ENCODE data around the gene ZNF547. TPM values are rescaled to one million over a fixed set of nuclear protein-coding genes. Genes with fewer than 3 reads are reported as not detected.
A peak's percentile ranks its signal among the peaks of the same experiment; 100 is the strongest.

The ZNF547 gene
- total and polyA plus RNA-seq, 2 experiments from 2014 or later: 1.4 to 2.0 TPM

- peak within 1 kb of the TSS; percentile 91 for H3K4me3 ChIP-seq
- 1 to 2% methylated on average over 46 to 50 of the region's 50 CpGs for WGBS, 2 experiments (ENCODE audit: low coverage in 1 of 2, low lambda C conversion rate in 2 of 2, missing lambda C conversion rate in 2 of 2)
- H3K4me2 ChIP-seq (ENCODE audit: unreplicated experiment): peak within 1 kb of the TSS; percentile 97
- peaks cover 58% of the 10 kb centered on the region for H3K79me2 ChIP-seq (ENCODE audit: insufficient read depth)
- H3F3A ChIP-seq (ENCODE audit: insufficient read depth): no peaks in the 10 kb centered on the region
- no peaks in the 10 kb centered on the region for H3K36me3 ChIP-seq (ENCODE audit: low read depth)
- H2AFZ ChIP-seq: peak within 1 kb of the TSS; percentile 100
- no peaks in the 10 kb centered on the region for H3K27me3 ChIP-seq (replicated peaks; ENCODE audit: insufficient read depth)
- no peaks in the 10 kb centered on the region for H3K9me3 ChIP-seq (ENCODE audit: low read depth)
- TF ChIP-seq EZH2phosphoT487 (IDR thresholded peaks at IDR 0.05; ENCODE audit: insufficient read depth, low read depth) (no peak), EZH2 (IDR thresholded peaks at IDR 0.05; ENCODE audit: insufficient read depth, poor library complexity, severe bottlenecking) (no peak)
- in situ Hi-C loops (cut with MboI): no loop called here
- peak; percentile 99 for DNase-seq
- peak within 1 kb of the TSS; percentile 91 for H3K27ac ChIP-seq
- no peaks in the 10 kb centered on the region for H3K9me2 ChIP-seq (ENCODE audit: insufficient read depth)
- peak within 1 kb of the TSS; percentile 97 for H3K9ac ChIP-seq
- H4K20me1 ChIP-seq (ENCODE audit: insufficient read depth): no peaks in the 10 kb centered on the region
- H3K4me1 ChIP-seq (ENCODE audit: insufficient read depth): peaks cover 16% of the 10 kb centered on the region
Observed at GRCh38 chr19:57389730-57390598, 26.6 kb downstream of the ZNF547 start, which contains the start of gene ZNF548. Gene ZNF548, plus strand, starts transcription at chr19:57389854. Its CDS starts 246 bp downstream, at chr19:57390100.

DNA sequence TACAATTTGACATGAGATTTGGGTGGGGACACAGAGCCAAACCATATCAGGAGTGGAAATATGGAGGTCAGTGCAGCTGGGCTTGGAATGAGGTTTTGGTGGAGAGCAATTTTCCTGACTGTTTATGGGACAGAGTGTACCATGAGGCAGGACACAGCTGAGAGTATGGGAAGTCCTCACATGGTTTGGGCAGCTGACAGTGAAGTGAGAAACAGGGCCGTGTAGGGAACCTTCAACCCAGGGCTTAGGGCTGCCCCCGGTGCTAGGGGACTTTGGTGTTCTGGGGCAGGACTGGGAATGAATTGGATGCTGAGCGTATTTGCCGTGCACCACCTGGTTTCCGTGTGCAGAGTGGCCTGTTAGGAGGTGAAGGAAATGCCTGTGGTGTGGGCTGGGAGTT, 32.4 kb downstream of the ZNF547 start:
- Histone ChIP-seq H2AFZ (no peak overlapping the region), H3K9me3 (ENCODE audit: low read depth) (no peaks in the 10 kb centered on the region), H3K27me3 (replicated peaks; ENCODE audit: insufficient read depth) (no peaks in the 10 kb centered on the region), H3K4me3 (no peak overlapping the region), H3K27ac (no peak overlapping the region), H3K4me2 (ENCODE audit: unreplicated experiment) (no peak overlapping the region), H4K20me1 (ENCODE audit: insufficient read depth) (no peaks in the 10 kb centered on the region), H3K9ac (no peak overlapping the region), H3F3A (ENCODE audit: insufficient read depth) (no peaks in the 10 kb centered on the region), H3K9me2 (ENCODE audit: insufficient read depth) (no peaks in the 10 kb centered on the region), H3K4me1 (ENCODE audit: insufficient read depth) (peaks cover 8% of the 10 kb centered on the region), H3K79me2 (ENCODE audit: insufficient read depth) (peaks cover 83% of the 10 kb centered on the region), H3K36me3 (ENCODE audit: low read depth) (peaks cover 9% of the 10 kb centered on the region; the same call in 1 of the 2 replicates)
- in situ Hi-C loops (cut with MboI): no loop called here
- 75 to 83% methylated on average over 5 of the region's 5 CpGs for WGBS, 2 experiments (ENCODE audit: low coverage in 1 of 2, low lambda C conversion rate in 2 of 2, missing lambda C conversion rate in 2 of 2)
- DNase-seq: no peak
- TF ChIP-seq EZH2 (IDR thresholded peaks at IDR 0.05; ENCODE audit: insufficient read depth, poor library complexity, severe bottlenecking) (no peak), EZH2phosphoT487 (IDR thresholded peaks at IDR 0.05; ENCODE audit: insufficient read depth, low read depth) (no peak)

DNA sequence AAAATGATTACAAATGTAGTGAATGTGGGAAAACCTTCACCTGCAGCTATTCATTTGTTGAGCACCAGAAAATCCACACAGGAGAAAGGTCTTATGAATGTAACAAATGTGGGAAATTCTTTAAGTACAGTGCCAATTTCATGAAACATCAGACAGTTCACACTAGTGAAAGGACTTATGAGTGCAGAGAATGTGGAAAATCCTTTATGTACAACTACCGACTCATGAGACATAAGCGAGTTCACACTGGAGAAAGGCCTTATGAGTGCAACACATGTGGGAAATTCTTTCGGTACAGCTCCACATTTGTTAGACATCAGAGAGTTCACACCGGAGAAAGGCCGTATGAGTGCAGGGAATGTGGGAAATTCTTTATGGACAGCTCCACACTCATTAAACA, 35.5 kb downstream of the ZNF547 start:
- WGBS, 2 experiments (ENCODE audit: low coverage in 1 of 2, low lambda C conversion rate in 2 of 2, missing lambda C conversion rate in 2 of 2): 94 to 96% methylated on average over 5 of the region's 5 CpGs
- Histone ChIP-seq H3K36me3 (ENCODE audit: low read depth) (peaks cover 9% of the 10 kb centered on the region; the same call in 1 of the 2 replicates), H3K9me3 (ENCODE audit: low read depth) (no peaks in the 10 kb centered on the region), H3F3A (ENCODE audit: insufficient read depth) (no peaks in the 10 kb centered on the region), H4K20me1 (ENCODE audit: insufficient read depth) (no peaks in the 10 kb centered on the region), H3K4me1 (ENCODE audit: insufficient read depth) (no peaks in the 10 kb centered on the region), H3K4me2 (ENCODE audit: unreplicated experiment) (no peak overlapping the region), H3K4me3 (no peak overlapping the region), H2AFZ (no peak overlapping the region), H3K79me2 (ENCODE audit: insufficient read depth) (peaks cover 58% of the 10 kb centered on the region), H3K9ac (no peak overlapping the region), H3K9me2 (ENCODE audit: insufficient read depth) (no peaks in the 10 kb centered on the region), H3K27ac (no peak overlapping the region), H3K27me3 (replicated peaks; ENCODE audit: insufficient read depth) (no peaks in the 10 kb centered on the region)
- DNase-seq: no peak
- in situ Hi-C loops (cut with MboI): no loop called here
- TF ChIP-seq EZH2 (IDR thresholded peaks at IDR 0.05; ENCODE audit: insufficient read depth, poor library complexity, severe bottlenecking): no peak
- no peak for TF ChIP-seq EZH2phosphoT487 (IDR thresholded peaks at IDR 0.05; ENCODE audit: insufficient read depth, low read depth)

- no peaks in the 10 kb centered on the region for H3K27me3 ChIP-seq (replicated peaks; ENCODE audit: insufficient read depth)
- no peaks in the 10 kb centered on the region for H3K9me2 ChIP-seq (ENCODE audit: insufficient read depth)
- no peak overlapping the region for H3K9ac ChIP-seq
- no peaks in the 10 kb centered on the region for H3F3A ChIP-seq (ENCODE audit: insufficient read depth)
- H3K27ac ChIP-seq: no peak overlapping the region
- H4K20me1 ChIP-seq (ENCODE audit: insufficient read depth): no peaks in the 10 kb centered on the region
- H3K4me2 ChIP-seq (ENCODE audit: unreplicated experiment): no peak overlapping the region
- DNase-seq: no peak
- 97 to 98% methylated on average over 9 of the region's 9 CpGs for WGBS, 2 experiments (ENCODE audit: low coverage in 1 of 2, low lambda C conversion rate in 2 of 2, missing lambda C conversion rate in 2 of 2)
- no peak overlapping the region for H2AFZ ChIP-seq
- TF ChIP-seq EZH2 (IDR thresholded peaks at IDR 0.05; ENCODE audit: insufficient read depth, poor library complexity, severe bottlenecking): no peak
- no peak for TF ChIP-seq EZH2phosphoT487 (IDR thresholded peaks at IDR 0.05; ENCODE audit: insufficient read depth, low read depth)
- no peaks in the 10 kb centered on the region for H3K4me1 ChIP-seq (ENCODE audit: insufficient read depth)
- no peak overlapping the region for H3K4me3 ChIP-seq
- peaks cover 14% of the 10 kb centered on the region; the same call in 1 of the 2 replicates for H3K79me2 ChIP-seq (ENCODE audit: insufficient read depth)
- peaks cover 5% of the 10 kb centered on the region; the same call in 1 of the 2 replicates for H3K36me3 ChIP-seq (ENCODE audit: low read depth)
- no peaks in the 10 kb centered on the region for H3K9me3 ChIP-seq (ENCODE audit: low read depth)
- in situ Hi-C loops (cut with MboI): no loop called here
Observed at GRCh38 chr19:57403737-57404563, 40.6 kb downstream of the ZNF547 start.

All from GM23248 (cell line).